ENCODE results near the gene SERP2.
A peak's percentile ranks its signal among the peaks of the same experiment; 100 is the strongest.

The SERP2 gene

DNA sequence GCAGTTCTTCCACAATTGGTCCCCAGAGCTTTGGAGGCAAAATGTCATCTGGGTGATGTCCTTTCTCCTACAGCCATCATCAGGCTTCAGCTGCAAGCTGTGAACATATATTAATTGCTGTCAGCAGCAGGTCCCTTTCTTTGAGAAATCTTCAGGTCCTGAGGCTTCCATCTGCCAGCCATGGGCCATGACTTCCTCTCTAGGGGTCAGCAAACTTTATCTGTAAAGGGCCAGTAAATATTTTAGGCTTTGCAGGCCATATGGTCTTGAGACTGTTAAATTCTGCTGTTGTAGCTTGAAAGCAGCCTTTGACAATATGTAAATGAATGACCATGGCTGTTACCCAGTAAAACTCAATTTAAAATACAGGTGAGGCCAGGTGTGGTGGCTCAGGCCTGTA, 27.1 kb downstream of the SERP2 start:
- no peak for DNase-seq (ENCODE audit: low read depth)
- TF ChIP-seq, protein P1, sequence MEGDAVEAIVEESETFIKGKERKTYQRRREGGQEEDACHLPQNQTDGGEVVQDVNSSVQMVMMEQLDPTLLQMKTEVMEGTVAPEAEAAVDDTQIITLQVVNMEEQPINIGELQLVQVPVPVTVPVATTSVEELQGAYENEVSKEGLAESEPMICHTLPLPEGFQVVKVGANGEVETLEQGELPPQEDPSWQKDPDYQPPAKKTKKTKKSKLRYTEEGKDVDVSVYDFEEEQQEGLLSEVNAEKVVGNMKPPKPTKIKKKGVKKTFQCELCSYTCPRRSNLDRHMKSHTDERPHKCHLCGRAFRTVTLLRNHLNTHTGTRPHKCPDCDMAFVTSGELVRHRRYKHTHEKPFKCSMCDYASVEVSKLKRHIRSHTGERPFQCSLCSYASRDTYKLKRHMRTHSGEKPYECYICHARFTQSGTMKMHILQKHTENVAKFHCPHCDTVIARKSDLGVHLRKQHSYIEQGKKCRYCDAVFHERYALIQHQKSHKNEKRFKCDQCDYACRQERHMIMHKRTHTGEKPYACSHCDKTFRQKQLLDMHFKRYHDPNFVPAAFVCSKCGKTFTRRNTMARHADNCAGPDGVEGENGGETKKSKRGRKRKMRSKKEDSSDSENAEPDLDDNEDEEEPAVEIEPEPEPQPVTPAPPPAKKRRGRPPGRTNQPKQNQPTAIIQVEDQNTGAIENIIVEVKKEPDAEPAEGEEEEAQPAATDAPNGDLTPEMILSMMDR (IDR thresholded peaks at IDR 0.05; ENCODE audit: insufficient read depth, low read depth, low read length, missing control alignments) = no peak
- no peak overlapping the region for H3K4me3 ChIP-seq (ENCODE audit: low read length)

DNA sequence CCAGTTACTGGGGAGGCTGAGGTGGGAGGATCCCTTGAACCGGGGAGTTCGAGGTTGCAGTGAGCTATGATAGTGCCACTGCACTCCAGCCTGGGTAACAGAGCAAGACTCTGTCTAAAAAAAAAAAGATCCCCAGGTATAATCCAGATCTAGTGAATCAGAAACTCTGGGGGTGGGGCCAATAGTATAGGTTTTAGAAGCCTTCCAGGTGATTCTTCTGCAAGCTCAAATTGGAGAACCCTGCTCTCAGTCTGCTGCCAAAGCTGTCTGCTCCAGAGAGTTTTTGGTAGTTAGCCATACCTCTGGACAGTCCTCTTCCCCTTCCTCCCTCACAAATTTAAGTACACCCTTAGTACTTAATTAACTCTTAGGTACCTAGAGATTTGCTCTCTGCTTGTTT, 28.0 kb downstream of the SERP2 start:
- H3K4me3 ChIP-seq (ENCODE audit: low read length) = no peak overlapping the region
- TF ChIP-seq, protein P1 (IDR thresholded peaks at IDR 0.05; ENCODE audit: insufficient read depth, low read depth, low read length, missing control alignments) = no peak

DNA sequence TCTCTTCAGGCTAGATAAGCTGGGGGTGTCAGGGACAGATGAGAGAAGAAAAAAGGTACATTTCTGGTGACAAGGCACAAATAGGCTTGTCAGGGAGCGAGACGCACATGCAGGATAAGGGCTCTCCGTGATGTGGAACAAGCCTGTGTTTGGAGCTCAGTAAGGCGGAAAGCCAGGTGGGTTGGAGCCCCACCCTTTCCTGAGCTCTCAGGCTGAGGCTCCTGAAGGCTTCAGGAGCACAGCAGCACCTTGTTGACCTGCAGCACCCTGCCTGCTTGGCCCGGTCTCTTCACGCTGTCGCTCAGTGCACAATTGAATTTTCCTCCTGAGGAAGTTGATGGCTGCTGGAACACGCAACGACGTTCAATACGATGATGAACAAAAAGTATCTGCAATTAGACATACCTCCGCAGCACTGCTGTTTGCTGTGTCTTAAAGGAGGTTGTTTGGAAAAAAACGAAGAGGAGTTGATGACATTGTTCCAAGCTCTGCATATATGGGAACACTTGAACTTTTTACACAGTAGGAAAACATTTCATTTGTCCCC, 29.3 kb downstream of the SERP2 start:
- no peak overlapping the region for H3K4me3 ChIP-seq (ENCODE audit: low read length)
- TF ChIP-seq, protein P1 (IDR thresholded peaks at IDR 0.05; ENCODE audit: insufficient read depth, low read depth, low read length, missing control alignments) = no peak
- DNase-seq (ENCODE audit: low read depth) = no peak

More for the DNA sequence above, 28.0 kb downstream of the SERP2 start:
- peak; percentile 24 for DNase-seq (ENCODE audit: low read depth)

DNA sequence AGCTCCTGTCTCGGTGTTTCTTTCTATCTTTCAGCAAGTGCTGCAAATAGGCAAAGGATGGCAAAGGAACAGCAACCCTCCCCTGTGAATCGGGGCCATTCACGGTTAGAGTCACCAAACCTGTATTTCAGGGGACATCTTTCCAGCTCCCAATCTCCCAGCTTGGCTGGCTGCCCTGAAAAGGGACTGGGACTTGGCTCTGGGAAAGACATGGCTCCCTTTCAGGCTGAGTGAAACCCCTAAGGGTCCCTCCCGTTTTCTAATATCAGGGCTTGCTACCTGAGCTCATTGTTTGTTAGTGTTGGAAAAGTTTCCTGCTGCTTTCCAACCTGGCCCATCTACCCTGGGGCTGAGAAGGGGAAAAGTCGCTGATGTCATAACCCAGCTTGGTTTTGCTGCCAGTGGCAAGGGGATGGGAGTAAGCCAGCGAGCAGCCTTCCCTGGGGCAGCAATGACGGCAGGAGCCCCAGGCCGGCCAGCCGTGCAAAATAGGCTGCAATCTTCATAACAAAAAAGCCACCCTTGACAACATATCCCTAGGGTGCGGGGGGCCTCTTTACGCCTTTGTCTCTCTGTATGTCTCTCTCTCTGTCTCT, 29.9 kb downstream of the SERP2 start:
- peak; percentile 32 for DNase-seq (ENCODE audit: low read depth)
- TF ChIP-seq, protein P1 (IDR thresholded peaks at IDR 0.05; ENCODE audit: insufficient read depth, low read depth, low read length, missing control alignments) = no peak
- H3K4me3 ChIP-seq (ENCODE audit: low read length) = no peak overlapping the region

DNA sequence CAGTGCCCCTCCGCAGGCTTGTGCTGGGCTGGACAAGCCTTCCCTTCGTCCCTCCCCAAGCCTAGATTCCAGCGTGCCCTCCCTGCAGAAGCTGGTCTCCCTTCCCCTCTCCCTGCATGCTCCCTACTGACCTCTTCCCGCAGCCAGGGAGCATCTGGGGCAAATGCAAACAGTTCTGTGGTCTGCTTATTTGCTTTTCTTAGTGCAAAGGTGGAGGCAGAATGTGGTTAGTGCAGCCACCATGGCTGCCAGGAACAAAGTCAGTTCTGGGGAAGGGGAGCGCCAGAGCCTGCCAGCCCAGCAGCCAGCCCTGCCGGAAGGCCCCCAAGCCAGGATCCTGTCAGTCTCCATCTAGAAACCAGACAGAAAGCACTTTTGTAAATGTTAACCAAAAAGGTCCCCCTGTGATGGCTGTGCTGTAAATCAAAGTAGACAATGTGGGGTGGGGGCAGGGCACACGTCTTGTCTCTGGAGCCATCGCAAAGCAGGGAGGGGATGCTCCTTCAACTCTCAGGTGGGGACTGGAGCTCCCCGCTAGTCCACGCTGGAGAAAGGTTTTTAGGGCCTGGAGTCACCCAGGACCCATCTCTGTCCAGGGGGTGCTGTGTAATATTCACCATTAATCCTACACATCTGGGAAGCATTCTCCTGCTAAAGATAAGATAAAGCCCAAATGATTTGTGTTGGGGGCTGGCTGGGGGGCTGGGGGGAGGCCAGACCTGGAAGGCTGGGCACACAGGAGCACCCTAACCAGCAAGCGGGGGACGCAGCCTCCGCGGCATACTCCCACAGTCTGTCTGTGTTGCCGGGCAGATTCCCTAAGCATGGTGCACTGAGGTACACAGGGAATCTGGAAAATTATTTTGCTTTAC, 30.9 kb downstream of the SERP2 start:
- TF ChIP-seq, protein P1 (IDR thresholded peaks at IDR 0.05; ENCODE audit: insufficient read depth, low read depth, low read length, missing control alignments) = no peak
- DNase-seq (ENCODE audit: low read depth) = no peak
- no peak overlapping the region for H3K4me3 ChIP-seq (ENCODE audit: low read length)

DNA sequence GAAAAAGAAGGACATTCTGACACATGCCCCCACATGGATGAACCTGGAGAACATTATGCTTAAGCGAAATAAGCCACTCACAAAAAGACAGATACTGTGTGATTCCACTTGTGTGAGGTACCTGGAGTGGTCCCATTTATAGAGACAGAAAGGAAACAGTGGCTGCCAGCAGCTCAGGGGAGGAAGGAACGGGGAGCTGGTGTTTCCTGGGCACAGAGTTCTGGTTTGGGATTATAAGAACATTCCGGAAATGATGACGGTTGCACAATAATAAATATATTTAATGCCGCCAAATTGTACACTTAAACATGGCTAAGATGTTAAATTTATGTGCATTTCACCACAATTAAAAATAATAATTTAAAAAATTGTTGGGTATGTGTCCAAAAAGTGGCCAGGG, 33.0 kb downstream of the SERP2 start:
- no peak overlapping the region for H3K4me3 ChIP-seq (ENCODE audit: low read length)
- DNase-seq (ENCODE audit: low read depth) = no peak
- TF ChIP-seq, protein P1 (IDR thresholded peaks at IDR 0.05; ENCODE audit: insufficient read depth, low read depth, low read length, missing control alignments) = no peak
